Endothelial cell (in vitro differentiated cells): Measurements from ENCODE around the gene ITK. TPM values are rescaled to one million over a fixed set of nuclear protein-coding genes. Genes with fewer than 3 reads are reported as not detected.

ENCODE experiments used
- DNase-seq: peaks from one replicate; pipeline ENCODE4 v3.0.0; 2021; ENCODE audit warnings: low spot score
- H3K27ac Mint-ChIP-seq: one replicate; pipeline ENCODE4 v1.8.0; 2021; ENCODE audit warnings: mixed read lengths, inconsistent platforms; ENCODE audit not compliant: unreplicated experiment
- H3K27me3 Mint-ChIP-seq: one replicate; pipeline ENCODE4 v1.8.0; 2021; ENCODE audit warnings: mild to moderate bottlenecking, moderate library complexity, mixed read lengths, inconsistent platforms; ENCODE audit not compliant: unreplicated experiment
- H3K36me3 Mint-ChIP-seq: one replicate; pipeline ENCODE4 v1.8.0; 2021; ENCODE audit warnings: mild to moderate bottlenecking, low read depth, mixed read lengths, inconsistent platforms; ENCODE audit not compliant: unreplicated experiment
- H3K4me1 Mint-ChIP-seq: one replicate; pipeline ENCODE4 v1.8.0; 2021; ENCODE audit warnings: mild to moderate bottlenecking, mixed read lengths, inconsistent platforms; ENCODE audit not compliant: unreplicated experiment
- H3K4me3 Mint-ChIP-seq: one replicate; pipeline ENCODE4 v1.8.0; 2021; ENCODE audit warnings: mild to moderate bottlenecking, mixed read lengths, inconsistent platforms; ENCODE audit not compliant: unreplicated experiment
- H3K9me3 Mint-ChIP-seq: one replicate; pipeline ENCODE4 v1.8.0; 2021; ENCODE audit warnings: mixed read lengths, inconsistent platforms; ENCODE audit not compliant: unreplicated experiment
- CTCF ChIP-seq: fragments of 200-600 bp; sonication (generic); IDR thresholded peaks from one replicate; pipeline ENCODE4 v1.5.0; 2021; ENCODE audit warnings: antibody characterized with exemption; ENCODE audit not compliant: unreplicated experiment
- total RNA-seq: library from RNA; stranded (reverse); fragmentation: NEBNext Ultra II Directional; extraction: Animal tissue kit (Norgen Biotek cat#: 25700); gene quantifications from one replicate; pipeline ENCODE4 v1.2.1, GENCODE V29; 2021; ENCODE audit not compliant: unreplicated experiment

ITK gene
- total RNA-seq, 1 donor from 2014 or later = not detected

GRCh38 chr5:157143127-157143971 lies 37.3 kb upstream of the ITK start:
- Mint-ChIP-seq H3K4me1 (peaks cover 7% of the 10 kb centered on the region), H3K9me3 (no peaks in the 10 kb centered on the region), H3K27ac (peak overlapping the region; percentile 79), H3K27me3 (peaks cover 9% of the 10 kb centered on the region), H3K4me3 (peak overlapping the region; percentile 92), H3K36me3 (peaks cover 5% of the 10 kb centered on the region)
- TF ChIP-seq CTCF = no peak
- peak; percentile 11 for DNase-seq

- Mint-ChIP-seq H3K4me3 (no peak overlapping the region), H3K9me3 (no peaks in the 10 kb centered on the region), H3K27ac (no peak overlapping the region), H3K4me1 (no peaks in the 10 kb centered on the region), H3K36me3 (no peaks in the 10 kb centered on the region), H3K27me3 (peaks cover 3% of the 10 kb centered on the region)
- peak; percentile 94 for TF ChIP-seq CTCF
- DNase-seq = peak; percentile 78
Measured at GRCh38 chr5:157148734-157149615, 31.7 kb upstream of the ITK start.

- Mint-ChIP-seq H3K4me1 (no peaks in the 10 kb centered on the region), H3K9me3 (no peaks in the 10 kb centered on the region), H3K36me3 (no peaks in the 10 kb centered on the region), H3K27ac (no peak overlapping the region), H3K27me3 (no peaks in the 10 kb centered on the region), H3K4me3 (no peak overlapping the region)
- DNase-seq = no peak
- no peak for TF ChIP-seq CTCF
Measured at GRCh38 chr5:157150995-157151394, 29.6 kb upstream of the ITK start.

- no peak overlapping the region for H3K27ac Mint-ChIP-seq
- no peak for DNase-seq
- no peaks in the 10 kb centered on the region for H3K9me3 Mint-ChIP-seq
- no peaks in the 10 kb centered on the region for H3K27me3 Mint-ChIP-seq
- no peaks in the 10 kb centered on the region for H3K36me3 Mint-ChIP-seq
- H3K4me3 Mint-ChIP-seq = no peak overlapping the region
- no peaks in the 10 kb centered on the region for H3K4me1 Mint-ChIP-seq
- no peak for TF ChIP-seq CTCF
Measured at GRCh38 chr5:157155297-157155696, 25.3 kb upstream of the ITK start.
